Fibroblast of mammary gland (primary cell): ENCODE results near the gene CCDC141.

Experiments used
- DNase-seq: peaks from one replicate; pipeline ENCODE4 v3.0.0-alpha.2; 2010; ENCODE audit warnings: low read depth
- H3K4me3 ChIP-seq: 2 replicates; pipeline ENCODE4 v1.5.1; 2011; ENCODE audit warnings: low read depth, mild to moderate bottlenecking, low read length, moderate library complexity; ENCODE audit not compliant: control insufficient read depth
- CTCF ChIP-seq: conservative IDR thresholded peaks from 2 replicates; pipeline ENCODE4 v1.5.1; 2011; ENCODE audit warnings: low read depth, low read length, inconsistent platforms; ENCODE audit not compliant: control insufficient read depth, insufficient read depth

Gene CCDC141

GRCh38 chr2:178980815-178981214, 69.1 kb downstream of the CCDC141 start:
- no peak for DNase-seq
- TF ChIP-seq CTCF: no peak

GRCh38 chr2:178978667-178979066, 71.3 kb downstream of the CCDC141 start:
- no peak overlapping the region for H3K4me3 ChIP-seq
- no peak for DNase-seq
- TF ChIP-seq CTCF: no peak

More at GRCh38 chr2:178980815-178981214, 69.1 kb downstream of the CCDC141 start:
- H3K4me3 ChIP-seq: no peak overlapping the region

- no peak overlapping the region for H3K4me3 ChIP-seq
- no peak for DNase-seq
- no peak for TF ChIP-seq CTCF
These were observed 73.6 kb downstream of the CCDC141 start for GRCh38 chr2:178976351-178976750.

GRCh38 chr2:178962805-178963433, 87.0 kb downstream of the CCDC141 start:
- no peak for DNase-seq
- H3K4me3 ChIP-seq: no peak overlapping the region
- no peak for TF ChIP-seq CTCF

- H3K4me3 ChIP-seq: no peak overlapping the region
- no peak for TF ChIP-seq CTCF
- no peak for DNase-seq
These were observed 87.8 kb downstream of the CCDC141 start for GRCh38 chr2:178962152-178962551.

GRCh38 chr2:178954049-178954448, 95.9 kb downstream of the CCDC141 start:
- DNase-seq: no peak
- TF ChIP-seq CTCF: no peak
- no peak overlapping the region for H3K4me3 ChIP-seq
